ENCODE measurements around the gene MICAL1.
A peak's percentile ranks its signal among the peaks of the same experiment; 100 is the strongest.

MICAL1 gene

DNA sequence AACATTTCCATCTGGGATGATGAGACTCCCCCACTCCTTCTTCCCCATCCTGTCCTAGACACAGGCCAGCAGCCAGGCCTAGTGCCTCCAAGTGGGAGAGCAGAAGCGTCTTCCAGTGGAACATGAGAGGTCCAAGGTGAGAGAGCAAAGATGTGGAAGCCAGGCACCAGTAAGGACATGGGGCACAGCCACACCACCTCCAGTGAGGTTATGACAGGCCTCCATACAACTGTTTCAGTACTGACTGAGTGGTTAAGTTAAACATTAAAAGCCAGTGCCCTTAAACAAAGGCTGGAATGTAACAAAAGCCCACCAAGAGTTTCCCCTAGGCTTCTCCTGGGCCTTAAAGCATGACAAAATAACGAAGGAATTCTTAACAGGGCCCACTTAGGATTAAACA, 22.2 kb upstream of the MICAL1 start:
- TF ChIP-seq, protein P1, sequence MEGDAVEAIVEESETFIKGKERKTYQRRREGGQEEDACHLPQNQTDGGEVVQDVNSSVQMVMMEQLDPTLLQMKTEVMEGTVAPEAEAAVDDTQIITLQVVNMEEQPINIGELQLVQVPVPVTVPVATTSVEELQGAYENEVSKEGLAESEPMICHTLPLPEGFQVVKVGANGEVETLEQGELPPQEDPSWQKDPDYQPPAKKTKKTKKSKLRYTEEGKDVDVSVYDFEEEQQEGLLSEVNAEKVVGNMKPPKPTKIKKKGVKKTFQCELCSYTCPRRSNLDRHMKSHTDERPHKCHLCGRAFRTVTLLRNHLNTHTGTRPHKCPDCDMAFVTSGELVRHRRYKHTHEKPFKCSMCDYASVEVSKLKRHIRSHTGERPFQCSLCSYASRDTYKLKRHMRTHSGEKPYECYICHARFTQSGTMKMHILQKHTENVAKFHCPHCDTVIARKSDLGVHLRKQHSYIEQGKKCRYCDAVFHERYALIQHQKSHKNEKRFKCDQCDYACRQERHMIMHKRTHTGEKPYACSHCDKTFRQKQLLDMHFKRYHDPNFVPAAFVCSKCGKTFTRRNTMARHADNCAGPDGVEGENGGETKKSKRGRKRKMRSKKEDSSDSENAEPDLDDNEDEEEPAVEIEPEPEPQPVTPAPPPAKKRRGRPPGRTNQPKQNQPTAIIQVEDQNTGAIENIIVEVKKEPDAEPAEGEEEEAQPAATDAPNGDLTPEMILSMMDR (IDR thresholded peaks at IDR 0.05; ENCODE audit: insufficient read depth, low read depth, low read length, missing control alignments): no peak
- DNase-seq (ENCODE audit: low read depth): no peak
- peak overlapping the region; percentile 65 for H3K4me3 ChIP-seq (ENCODE audit: low read depth, low read length)

GRCh38 chr6:109477184-109477583, 21.6 kb upstream of the MICAL1 start:
- DNase-seq (ENCODE audit: low read depth): no peak
- H3K4me3 ChIP-seq (ENCODE audit: low read depth, low read length): no peak overlapping the region
- TF ChIP-seq, protein P1 (IDR thresholded peaks at IDR 0.05; ENCODE audit: insufficient read depth, low read depth, low read length, missing control alignments): no peak

GRCh38 chr6:109475625-109476024, 20.1 kb upstream of the MICAL1 start:
- DNase-seq (ENCODE audit: low read depth): no peak

GRCh38 chr6:109474995-109475394, 19.4 kb upstream of the MICAL1 start:
- DNase-seq (ENCODE audit: low read depth): no peak
- no peak overlapping the region for H3K4me3 ChIP-seq (ENCODE audit: low read depth, low read length)
- TF ChIP-seq, protein P1 (IDR thresholded peaks at IDR 0.05; ENCODE audit: insufficient read depth, low read depth, low read length, missing control alignments): no peak

More at GRCh38 chr6:109475625-109476024, 20.1 kb upstream of the MICAL1 start:
- no peak overlapping the region for H3K4me3 ChIP-seq (ENCODE audit: low read depth, low read length)
- TF ChIP-seq, protein P1 (IDR thresholded peaks at IDR 0.05; ENCODE audit: insufficient read depth, low read depth, low read length, missing control alignments): no peak

DNA sequence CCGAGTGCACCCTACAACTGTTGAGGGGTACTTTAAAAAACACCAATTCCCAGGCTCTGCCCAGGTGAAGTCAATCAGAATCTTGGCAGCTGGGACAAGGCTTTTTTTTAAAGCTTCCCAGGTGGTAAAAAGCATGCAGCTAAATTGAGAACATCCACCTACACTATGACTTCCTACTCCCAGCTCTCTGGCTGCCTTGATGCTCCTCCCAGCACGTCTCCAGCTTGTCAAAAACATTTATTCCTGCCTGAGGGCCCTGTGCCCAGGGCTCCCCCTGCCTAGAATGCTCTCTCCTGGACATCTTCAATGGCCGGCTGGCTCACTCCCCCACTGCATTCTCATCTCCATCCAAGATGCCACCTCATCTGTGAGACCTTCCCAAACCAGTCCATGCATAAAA, 17.5 kb upstream of the MICAL1 start:
- no peak overlapping the region for H3K4me3 ChIP-seq (ENCODE audit: low read depth, low read length)
- no peak for DNase-seq (ENCODE audit: low read depth)
- TF ChIP-seq, protein P1 (IDR thresholded peaks at IDR 0.05; ENCODE audit: insufficient read depth, low read depth, low read length, missing control alignments): no peak

DNA sequence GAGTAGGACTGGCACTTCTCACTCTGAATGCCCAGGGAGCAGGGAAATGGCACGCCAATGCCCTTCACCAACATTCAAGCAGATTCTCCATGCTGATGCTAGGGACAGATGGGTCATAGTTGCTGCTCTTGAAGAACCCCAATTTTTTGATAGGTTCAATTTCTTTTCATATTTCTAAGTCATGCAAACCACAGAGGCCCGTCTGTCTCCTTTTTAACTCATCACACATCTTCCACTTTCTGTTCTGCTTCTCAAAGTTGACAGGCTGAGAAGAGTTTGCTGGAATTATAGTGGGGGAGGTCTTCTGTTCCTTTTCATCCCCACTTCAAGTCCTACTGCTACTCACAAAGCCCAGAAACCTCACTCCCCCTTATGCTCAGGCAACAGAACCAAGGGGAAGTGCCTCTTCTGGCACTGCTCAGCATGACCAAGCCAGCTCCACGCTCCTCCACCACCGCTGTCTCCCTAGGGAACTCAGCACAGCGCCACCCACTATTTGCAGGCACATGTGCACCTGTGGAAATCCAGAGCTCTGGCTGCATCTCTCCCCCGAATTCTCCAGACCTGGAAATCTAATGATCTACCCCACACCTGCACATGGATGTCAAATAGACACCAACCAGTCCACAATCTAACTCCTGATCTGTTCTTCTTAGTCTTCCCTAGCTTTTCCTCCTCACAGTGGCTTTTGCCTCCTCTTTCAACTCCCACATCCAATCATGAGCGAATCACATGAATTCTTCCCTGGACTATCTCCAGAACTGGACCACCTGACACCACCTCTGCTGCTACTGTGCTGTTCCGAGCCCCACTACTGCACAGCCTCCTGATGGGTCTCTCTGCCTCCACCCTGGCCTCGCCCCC, 16.8 kb upstream of the MICAL1 start:
- H3K4me3 ChIP-seq (ENCODE audit: low read depth, low read length): no peak overlapping the region
- TF ChIP-seq, protein P1 (IDR thresholded peaks at IDR 0.05; ENCODE audit: insufficient read depth, low read depth, low read length, missing control alignments): peak; percentile 11
- DNase-seq (ENCODE audit: low read depth): peak; percentile 39

All from GM12865 (cell line).